Dermis microvascular lymphatic vessel endothelial cell (primary cell): Measurements from ENCODE around the gene HEMK1. TPM values are rescaled to one million over a fixed set of nuclear protein-coding genes. Genes with fewer than 3 reads are reported as not detected.

ENCODE experiments used
- DNase-seq, 2 donors: peaks; one replicate each; pipeline versions ENCODE4 v3.0.0 to v3.0.0-alpha.2; 2010; ENCODE audit warnings: low read depth in 2 of 2
- total RNA-seq: library from RNA; depleted of rRNA; stranded (reverse); fragments of >200 nt; gene quantifications from 2 replicates; pipeline ENCODE4 v1.2.1, GENCODE V29; 2014

Gene HEMK1
- total RNA-seq, 1 donor from 2014 or later: 4.0 TPM

- no peak for DNase-seq
Observed at GRCh38 chr3:50635066-50635465, 65.7 kb downstream of the HEMK1 start.

DNA sequence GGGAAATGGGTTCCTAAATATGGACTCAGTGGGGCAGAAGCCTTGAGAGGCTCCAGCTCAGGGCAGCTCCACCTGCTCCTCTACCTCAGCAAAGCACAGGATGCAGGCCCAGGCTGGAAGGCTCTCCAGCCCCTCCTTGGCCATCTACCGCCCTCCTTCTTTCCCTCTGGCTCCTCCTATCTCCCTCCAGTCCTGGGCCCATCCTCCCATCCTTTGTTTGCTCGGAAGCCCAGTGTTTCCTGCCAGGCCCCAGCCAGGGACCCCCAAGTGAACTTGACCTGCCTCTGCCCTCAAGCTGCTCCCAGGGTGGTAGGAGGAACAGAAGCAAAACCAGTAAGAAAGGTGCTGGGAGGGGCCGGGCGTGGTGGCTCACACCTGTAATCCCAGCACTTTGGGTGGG is 67.7 kb downstream of the HEMK1 start:
- DNase-seq: no peak

DNA sequence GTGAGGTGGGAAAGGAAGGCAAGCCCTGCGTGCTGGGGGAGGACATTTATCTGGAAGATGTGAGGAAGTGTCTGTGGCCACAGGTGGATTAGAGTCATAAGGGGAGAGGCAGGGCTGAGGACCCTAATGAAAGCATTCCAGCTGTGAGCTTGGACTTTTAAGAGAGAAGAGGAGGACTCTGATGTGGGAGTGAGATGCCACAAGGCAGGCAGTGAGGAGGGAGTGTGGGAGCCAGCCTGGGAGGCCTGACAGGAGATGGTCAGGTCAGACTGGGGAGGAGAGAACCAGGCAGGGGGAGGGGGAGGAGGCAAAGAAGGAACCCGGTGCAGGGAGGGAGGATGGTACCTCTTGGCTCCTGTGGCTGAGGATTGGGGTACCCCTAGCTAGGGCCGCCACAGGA is 68.6 kb downstream of the HEMK1 start:
- no peak for DNase-seq

DNA sequence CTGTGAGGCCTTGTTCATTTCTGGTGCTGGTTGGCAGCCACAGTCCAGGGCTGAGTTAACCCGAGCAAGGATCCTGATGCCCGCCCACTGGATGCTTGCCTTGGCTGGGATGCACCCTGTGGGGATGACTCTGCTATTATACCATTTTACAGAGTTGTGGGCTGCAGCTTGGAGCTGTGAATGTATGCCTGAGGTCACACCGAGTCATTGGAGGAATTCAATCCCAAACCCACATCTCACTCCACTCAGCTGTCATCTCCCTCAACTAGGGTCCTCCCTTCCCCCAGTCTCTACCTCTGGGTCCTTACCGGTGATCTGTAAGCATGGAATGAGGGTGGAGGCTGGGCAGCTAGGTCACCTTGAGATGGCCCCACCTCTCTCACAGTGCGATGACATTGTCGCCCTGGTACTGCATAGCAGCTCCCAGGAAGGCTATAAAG is 69.8 kb downstream of the HEMK1 start:
- DNase-seq: no peak

DNA sequence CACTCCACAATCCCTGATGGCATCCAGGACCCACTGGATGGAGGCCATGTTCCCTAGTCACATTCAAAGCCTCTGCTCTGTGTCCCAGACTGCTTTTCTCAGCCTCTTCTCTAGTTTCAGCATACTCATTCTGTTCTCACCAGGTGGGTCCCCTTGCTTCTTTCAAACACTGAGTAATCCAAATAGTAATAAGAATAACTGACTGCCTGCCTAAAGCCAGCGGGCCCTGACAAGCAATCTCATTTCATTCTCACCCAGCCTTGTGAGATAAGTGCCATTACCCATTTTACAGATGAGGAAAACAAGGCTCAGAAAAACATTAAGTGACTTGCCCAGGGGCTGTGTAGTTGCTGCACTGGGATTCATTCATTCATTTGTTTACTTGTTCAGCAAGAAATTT is 73.1 kb downstream of the HEMK1 start:
- no peak for DNase-seq

- no peak for DNase-seq
Observed at GRCh38 chr3:50644561-50644960, 75.2 kb downstream of the HEMK1 start.

DNA sequence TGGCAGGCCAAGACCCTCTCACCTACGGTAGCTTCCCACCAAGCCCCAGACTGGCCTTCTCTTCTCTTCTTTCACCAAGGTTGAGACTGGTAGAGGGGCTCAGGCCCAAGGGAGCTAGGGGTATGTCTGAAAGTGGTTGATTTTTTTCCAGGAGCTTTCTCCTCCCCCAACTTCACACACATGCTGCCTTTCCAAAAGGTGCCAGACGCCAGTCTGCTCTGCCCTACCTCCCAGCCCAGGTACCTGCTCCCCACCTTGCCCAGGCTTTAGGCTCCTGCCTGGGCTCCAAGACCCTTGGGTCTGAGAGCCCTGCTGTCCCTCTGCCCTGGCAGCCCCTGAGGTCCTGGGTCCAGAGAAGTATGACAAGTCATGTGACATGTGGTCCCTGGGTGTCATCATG is 76.1 kb downstream of the HEMK1 start:
- DNase-seq: no peak

Other genes with a start within 250 kb of the HEMK1 start
- 384 and 564 TPM in 2 replicates for gene HYAL2, start 246.8 kb upstream of the HEMK1 start, total RNA-seq
- 20.7 and 22.3 TPM in 2 replicates for gene TUSC2, start 241.3 kb upstream of the HEMK1 start, total RNA-seq
- gene RASSF1, start 228.7 kb upstream of the HEMK1 start, total RNA-seq: 12.6 and 23.9 TPM in 2 replicates
- gene ZMYND10, start 223.8 kb upstream of the HEMK1 start, total RNA-seq: under 0.01 and 0.25 TPM in 2 replicates
- gene NPRL2, start 218.7 kb upstream of the HEMK1 start, total RNA-seq: 12.3 and 16.9 TPM in 2 replicates
- gene CYB561D2, start 218.7 kb upstream of the HEMK1 start, total RNA-seq: 18.9 and 23.9 TPM in 2 replicates
- gene TMEM115, start 210.0 kb upstream of the HEMK1 start, total RNA-seq: 27.0 and 43.9 TPM in 2 replicates
- gene CACNA2D2, start 65.9 kb upstream of the HEMK1 start, total RNA-seq: under 0.01 TPM in 2 replicates
- gene C3orf18, start 1.8 kb upstream of the HEMK1 start, total RNA-seq: 1.5 and 1.9 TPM in 2 replicates
- gene CISH, start 42.3 kb downstream of the HEMK1 start, total RNA-seq: 0.13 and 0.38 TPM in 2 replicates
- 5.9 and 8.2 TPM in 2 replicates for gene MAPKAPK3, start 47.6 kb downstream of the HEMK1 start, total RNA-seq
- gene DOCK3, start 105.4 kb downstream of the HEMK1 start, total RNA-seq: under 0.01 TPM in 1 of 2 replicates, not detected in the other